Adrenal gland (tissue), 5 donors: ENCODE measurements around the gene RESP18.

Experiments used
- CTCF ChIP-seq, 6 experiments: fragments of 450-650 bp in 4 of 6; fragments of 200-600 bp in 2 of 6; sonication (generic) in 1 of 6; IDR thresholded peaks; 1 replicate in 5 of 6; 2 replicates in 1 of 6; pipeline versions ENCODE4 v1.5.1 to v1.8.0; 2016 to 2021; ENCODE audit warnings: antibody characterized with exemption in 6 of 6, mild to moderate bottlenecking in 2 of 6, moderate library complexity in 1 of 6
- POLR2A ChIP-seq, 2 donors: fragments of 450-650 bp; IDR thresholded peaks; one replicate each; pipeline ENCODE4 v1.6.1; 2017; ENCODE audit warnings: antibody characterized with exemption in 2 of 2, mild to moderate bottlenecking in 2 of 2, moderate library complexity in 1 of 2
- donor health status: DM: no; HTN: no; CAD: no.

- TF ChIP-seq CTCF (IDR thresholded peaks at IDR 0.05): no peak
- TF ChIP-seq POLR2A (IDR thresholded peaks at IDR 0.05): no peak
Observed at GRCh38 chr2:219332542-219332941, at the start of gene RESP18.
